HCT116 (cell line): ENCODE results near the gene ERFE. TPM values are rescaled to one million over a fixed set of nuclear protein-coding genes. Genes with fewer than 3 reads are reported as not detected.

Source experiments
- ATAC-seq: fragments of 200-7000 bp; cut with Tn5 transposase; 2 replicates; pipeline ENCODE4 v1.9.1; 2020; ENCODE audit warnings: mild to moderate bottlenecking, moderate library complexity
- BruUV-seq: library from RNA; stranded (reverse); fragments of 400-500 nt; replicated peaks from 2 replicates; lab custom pipeline; 2021; lab: Mats Ljungman, UMichigan
- CTCF ChIA-PET: fragments of 300-600 bp; sonication (Branson Sonifier 250); formaldehyde crosslinking; loops from one replicate; lab custom pipeline; 2021; ENCODE audit warnings: antibody characterized with exemption; lab: Charles Lee
- POLR2A ChIA-PET: fragments of 300-600, 350-600 bp; sonication (Branson Sonifier 250); formaldehyde crosslinking; loops from one replicate; lab custom pipeline; 2021; ENCODE audit warnings: antibody characterized with exemption; lab: Charles Lee
- RAD21 ChIA-PET, 2 experiments: fragments of 300-600 bp; sonication (Branson Sonifier 250); formaldehyde crosslinking; loops; one replicate each; lab custom pipeline; 2023; ENCODE audit warnings: low total read pairs in 2 of 2; ENCODE audit not compliant: uncharacterized antibody in 2 of 2, unreplicated experiment in 2 of 2, low non-redundant PET in 1 of 2; lab: Charles Lee
- DNase-seq: peaks from one replicate; pipeline ENCODE4 v3.0.0-alpha.2; 2010; ENCODE audit warnings: low read depth, low spot score
- H2AFZ ChIP-seq: fragments of 200-600 bp; shearing (Covaris generic), sonication (generic); 2 replicates; pipeline ENCODE4 v1.6.1; 2017; ENCODE audit warnings: low read depth, mixed run types, mixed read lengths, antibody characterized with exemption, low read length; ENCODE audit not compliant: poor library complexity, severe bottlenecking
- H3K27ac ChIP-seq: 2 replicates; pipeline ENCODE4 v1.5.1; 2012; ENCODE audit warnings: low read depth, low read length
- H3K27me3 ChIP-seq: fragments of 200-600 bp; sonication (generic); 2 replicates; pipeline ENCODE4 v1.6.1; 2016; ENCODE audit warnings: mixed run types, low read length, mixed read lengths; ENCODE audit not compliant: insufficient read depth
- H3K36me3 ChIP-seq, 2 experiments: fragments of 200-500 bp in 1 of 2; fragments of 200-600 bp in 1 of 2; sonication (Bioruptor generic) in 1 of 2; sonication (generic) in 1 of 2; 2 replicates each; pipeline versions ENCODE4 v1.5.1 to v1.6.1; 2014 to 2016; ENCODE audit warnings: low read length in 2 of 2, inconsistent platforms in 1 of 2, mixed read lengths in 1 of 2, mixed run types in 1 of 2; ENCODE audit not compliant: insufficient read depth in 2 of 2, control insufficient read depth in 1 of 2
- H3K4me1 ChIP-seq, 2 experiments: fragments of 200-600 bp in 1 of 2; sonication (generic) in 1 of 2; 2 replicates each; pipeline versions ENCODE4 v1.5.1 to v1.6.1; 2012 to 2017; ENCODE audit warnings: low read length in 2 of 2, inconsistent platforms in 1 of 2, mild to moderate bottlenecking in 1 of 2, mixed read lengths in 1 of 2, mixed run types in 1 of 2, moderate library complexity in 1 of 2; ENCODE audit not compliant: insufficient read depth in 2 of 2, control insufficient read depth in 1 of 2
- H3K4me2 ChIP-seq: fragments of 200-600 bp; sonication (generic); 2 replicates; pipeline ENCODE4 v1.6.1; 2017; ENCODE audit warnings: mixed run types, low read length, mixed read lengths
- H3K4me3 ChIP-seq, 2 experiments: fragments of 200-600 bp in 1 of 2; sonication (generic) in 1 of 2; replicated peaks in 1 of 2; 2 replicates each; pipeline ENCODE4 v1.5.1; 2011 to 2016; ENCODE audit warnings: low read length in 2 of 2, control low read depth in 1 of 2, low read depth in 1 of 2, mild to moderate bottlenecking in 1 of 2, mixed read lengths in 1 of 2, mixed run types in 1 of 2
- H3K79me2 ChIP-seq: fragments of 200-600 bp; sonication (generic); 2 replicates; pipeline ENCODE4 v1.6.1; 2017; ENCODE audit warnings: mild to moderate bottlenecking, mixed run types, low read length, moderate library complexity, mixed read lengths; ENCODE audit not compliant: insufficient read depth
- H3K9ac ChIP-seq: fragments of 200-600 bp; sonication (generic); 2 replicates; pipeline ENCODE4 v1.6.1; 2016; ENCODE audit warnings: low read length, mixed read lengths
- H3K9me2 ChIP-seq: fragments of 200-600 bp; sonication (generic), shearing (Covaris generic); 2 replicates; pipeline ENCODE4 v1.6.1; 2017; ENCODE audit warnings: mixed run types, mild to moderate bottlenecking, moderate library complexity; ENCODE audit not compliant: insufficient read depth
- H3K9me3 ChIP-seq, 2 experiments: fragments of 200-500 bp in 1 of 2; fragments of 200-600 bp in 1 of 2; sonication (Bioruptor generic) in 1 of 2; sonication (generic) in 1 of 2; 2 replicates each; pipeline ENCODE4 v1.6.1; 2014 to 2017; ENCODE audit warnings: low read length in 2 of 2, mixed read lengths in 2 of 2, inconsistent platforms in 1 of 2, low read depth in 1 of 2, mild to moderate bottlenecking in 1 of 2, mixed run types in 1 of 2, moderate library complexity in 1 of 2; ENCODE audit not compliant: control insufficient read depth in 1 of 2, insufficient read depth in 1 of 2
- H4K20me1 ChIP-seq: fragments of 200-600 bp; sonication (generic), shearing (Covaris generic); 2 replicates; pipeline ENCODE4 v1.6.1; 2017; ENCODE audit warnings: mixed run types, mild to moderate bottlenecking, moderate library complexity; ENCODE audit not compliant: insufficient read depth
- ATF3 ChIP-seq: IDR thresholded peaks from 2 replicates; pipeline ENCODE4 v1.6.1; 2012
- CBX3 ChIP-seq: IDR thresholded peaks from 2 replicates; pipeline ENCODE4 v1.6.1; 2012; ENCODE audit warnings: low read depth
- CTCF ChIP-seq, 3 experiments: fragments of 200-600 bp in 1 of 3; sonication (generic) in 1 of 3; IDR thresholded peaks in 2 of 3; conservative IDR thresholded peaks in 1 of 3; 2 replicates each; pipeline ENCODE4 v1.5.1; 2012 to 2017; ENCODE audit warnings: low read depth in 2 of 3, low read length in 2 of 3, antibody characterized with exemption in 1 of 3, borderline replicate concordance in 1 of 3, control low read depth in 1 of 3, mild to moderate bottlenecking in 1 of 3, mixed read lengths in 1 of 3, mixed run types in 1 of 3, moderate library complexity in 1 of 3; ENCODE audit not compliant: insufficient read depth in 1 of 3
- EGR1 ChIP-seq: IDR thresholded peaks from 2 replicates; pipeline ENCODE4 v1.6.1; 2012; ENCODE audit warnings: low read depth
- ELF1 ChIP-seq: IDR thresholded peaks from 2 replicates; pipeline ENCODE4 v1.6.1; 2012; ENCODE audit warnings: low read depth, borderline replicate concordance
- EZH2 ChIP-seq: fragments of 200-600 bp; sonication (generic); IDR thresholded peaks from 2 replicates; pipeline ENCODE4 v1.6.1; 2017; ENCODE audit warnings: antibody characterized with exemption, mixed run types
- EZH2phosphoT487 ChIP-seq: fragments of 200-600 bp; IDR thresholded peaks from 2 replicates; pipeline ENCODE4 v1.6.1; 2018; ENCODE audit warnings: antibody characterized with exemption, borderline replicate concordance
- FOSL1 ChIP-seq: IDR thresholded peaks from 2 replicates; pipeline ENCODE4 v1.6.1; 2012; ENCODE audit warnings: low read depth
- RAD21 ChIP-seq: IDR thresholded peaks from 2 replicates; pipeline ENCODE4 v1.6.1; 2012; ENCODE audit warnings: low read depth, mild to moderate bottlenecking
- SIN3A ChIP-seq: IDR thresholded peaks from 2 replicates; pipeline ENCODE4 v1.6.1; 2012; ENCODE audit warnings: low read depth
- SP1 ChIP-seq: IDR thresholded peaks from 2 replicates; pipeline ENCODE4 v1.6.1; 2012; ENCODE audit warnings: low read depth
- ZFX ChIP-seq: fragments of 450-650 bp; IDR thresholded peaks from 2 replicates; pipeline ENCODE4 v1.6.1; 2017
- ZNF274 ChIP-seq: fragments of 200-500 bp; sonication (Bioruptor generic); IDR thresholded peaks from 2 replicates; pipeline ENCODE4 v1.6.1; 2014; ENCODE audit warnings: mild to moderate bottlenecking, low read depth, low read length, inconsistent platforms
- intact Hi-C: fragments of 100-400 bp; cut with micrococcal nuclease; formaldehyde crosslinking; loops from 2 replicates; pipeline ENCODE4 v1.10.0; 2022
- total RNA-seq: library from RNA; stranded (reverse); gene quantifications from one replicate; pipeline ENCODE4 v1.2.1, GENCODE V29; 2021; ENCODE audit not compliant: unreplicated experiment
- TF ChIP-seq, protein P1 (sequence below): IDR thresholded peaks from 2 replicates; pipeline ENCODE4 v1.6.1; 2011; ENCODE audit warnings: mild to moderate bottlenecking, low read length, moderate library complexity; ENCODE audit not compliant: insufficient replicate concordance; ENCODE audit errors: extremely low read depth

ERFE gene
- total RNA-seq, 1 experiment from 2014 or later = 17.3 TPM

DNA sequence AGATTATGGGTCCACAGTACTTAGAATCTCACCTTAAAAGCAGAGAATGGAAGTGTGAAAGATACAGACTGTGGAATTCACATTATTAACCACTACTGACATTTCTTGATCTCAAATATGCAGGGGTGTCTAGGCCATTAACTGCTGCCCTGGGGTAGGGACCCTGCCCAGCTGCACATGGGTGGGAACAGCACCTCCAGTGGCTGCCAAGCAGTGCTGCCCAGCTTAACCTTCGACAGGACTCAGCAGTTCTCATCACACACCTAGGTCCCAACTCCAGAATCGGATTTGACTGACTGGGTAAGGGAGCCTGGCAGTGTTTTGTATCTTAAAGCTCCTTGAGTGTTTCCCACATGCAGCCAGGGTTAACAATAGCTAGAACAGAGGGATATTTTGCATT lies 14.9 kb downstream of the ERFE start:
- no peaks in the 10 kb centered on the region for H3K27me3 ChIP-seq
- no peak for TF ChIP-seq ATF3
- no peak for TF ChIP-seq ZNF274
- TF ChIP-seq FOSL1 = no peak
- TF ChIP-seq CTCF (IDR thresholded peaks at IDR 0.05 in 2 of 3, conservative IDR thresholded peaks at IDR 0.05 in 1 of 3; ENCODE audit: borderline replicate concordance in 1 of 3, insufficient read depth in 1 of 3, low read depth in 2 of 3, low read length in 2 of 3) = peak in 2 of 3 experiments; percentile 48 to 58; a peak in 4 of 6 replicates
- H3K4me1 ChIP-seq = 0 out of 4 replicates have a peak, but pooled peaks cover 0 to 2% of the 10 kb centered on the region in 2 experiments
- no peak overlapping the region for H3K9ac ChIP-seq
- H3K9me3 ChIP-seq = no peaks in the 10 kb centered on the region
- no peak overlapping the region for H2AFZ ChIP-seq
- DNase-seq = no peak
- ATAC-seq = peak; percentile 72
- no TSS peak for BruUV-seq
- H3K9me2 ChIP-seq = no peaks in the 10 kb centered on the region
- 0 out of 2 replicates have a peak, but pooled peaks cover 9% of the 10 kb centered on the region for H4K20me1 ChIP-seq
- H3K4me3 ChIP-seq = no peak overlapping the region
- H3K27ac ChIP-seq = no peak overlapping the region
- H3K36me3 ChIP-seq = peaks cover 16 to 50% of the 10 kb centered on the region in 2 experiments
- H3K4me2 ChIP-seq = no peak overlapping the region
- ChIA-PET CTCF (no interaction called here), RAD21 (no interaction called here), POLR2A (no interaction called here)
- intact Hi-C loops = no loop called here
- no peaks in the 10 kb centered on the region for H3K79me2 ChIP-seq

DNA sequence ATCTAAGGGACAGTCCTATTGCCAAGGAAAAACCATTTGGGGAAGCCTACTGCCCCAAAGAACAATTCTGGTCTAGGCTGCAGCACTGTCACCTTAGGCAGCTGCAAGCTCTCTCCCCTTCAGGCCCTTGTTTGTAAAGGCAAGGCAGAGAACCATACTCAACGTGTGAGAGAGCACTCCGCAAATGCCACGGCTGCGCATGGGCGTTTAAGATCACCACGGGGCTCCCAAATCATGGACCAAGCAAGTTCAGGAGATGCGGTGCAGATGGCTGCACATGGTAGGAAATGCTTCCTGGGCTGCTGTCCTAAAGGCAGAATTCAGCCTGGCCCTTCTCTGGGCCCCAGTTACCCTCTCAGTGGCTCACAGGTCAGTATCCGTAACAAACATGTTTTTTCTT lies 15.5 kb downstream of the ERFE start:
- CTCF ChIA-PET = no interaction called here
- no peak overlapping the region for H3K4me2 ChIP-seq
- 0 out of 4 replicates have a peak, but pooled peaks cover 0 to 2% of the 10 kb centered on the region in 2 experiments for H3K4me1 ChIP-seq
- RAD21 ChIA-PET = no interaction called here
- BruUV-seq = no TSS peak
- no peak overlapping the region for H3K9ac ChIP-seq
- no peak overlapping the region for H3K4me3 ChIP-seq
- no peaks in the 10 kb centered on the region for H3K27me3 ChIP-seq
- intact Hi-C loops = no loop called here
- 0 out of 2 replicates have a peak, but pooled peaks cover 9% of the 10 kb centered on the region for H4K20me1 ChIP-seq
- POLR2A ChIA-PET = no interaction called here
- no peak overlapping the region for H2AFZ ChIP-seq
- no peak overlapping the region for H3K27ac ChIP-seq
- no peaks in the 10 kb centered on the region for H3K79me2 ChIP-seq
- H3K9me3 ChIP-seq = no peaks in the 10 kb centered on the region
- peaks cover 21 to 55% of the 10 kb centered on the region in 2 experiments for H3K36me3 ChIP-seq
- no peak for ATAC-seq
- DNase-seq = no peak
- H3K9me2 ChIP-seq = no peaks in the 10 kb centered on the region
- TF ChIP-seq EZH2 (no peak), CBX3 (no peak), ELF1 (no peak), ZFX (no peak), SP1 (no peak), SIN3A (no peak), ZNF274 (no peak), EZH2phosphoT487 (no peak), EGR1 (no peak), RAD21 (no peak), CTCF (IDR thresholded peaks at IDR 0.05 in 2 of 3, conservative IDR thresholded peaks at IDR 0.05 in 1 of 3; ENCODE audit: borderline replicate concordance in 1 of 3, insufficient read depth in 1 of 3, low read depth in 2 of 3, low read length in 2 of 3) (no peak)
- TF ChIP-seq, protein P1, sequence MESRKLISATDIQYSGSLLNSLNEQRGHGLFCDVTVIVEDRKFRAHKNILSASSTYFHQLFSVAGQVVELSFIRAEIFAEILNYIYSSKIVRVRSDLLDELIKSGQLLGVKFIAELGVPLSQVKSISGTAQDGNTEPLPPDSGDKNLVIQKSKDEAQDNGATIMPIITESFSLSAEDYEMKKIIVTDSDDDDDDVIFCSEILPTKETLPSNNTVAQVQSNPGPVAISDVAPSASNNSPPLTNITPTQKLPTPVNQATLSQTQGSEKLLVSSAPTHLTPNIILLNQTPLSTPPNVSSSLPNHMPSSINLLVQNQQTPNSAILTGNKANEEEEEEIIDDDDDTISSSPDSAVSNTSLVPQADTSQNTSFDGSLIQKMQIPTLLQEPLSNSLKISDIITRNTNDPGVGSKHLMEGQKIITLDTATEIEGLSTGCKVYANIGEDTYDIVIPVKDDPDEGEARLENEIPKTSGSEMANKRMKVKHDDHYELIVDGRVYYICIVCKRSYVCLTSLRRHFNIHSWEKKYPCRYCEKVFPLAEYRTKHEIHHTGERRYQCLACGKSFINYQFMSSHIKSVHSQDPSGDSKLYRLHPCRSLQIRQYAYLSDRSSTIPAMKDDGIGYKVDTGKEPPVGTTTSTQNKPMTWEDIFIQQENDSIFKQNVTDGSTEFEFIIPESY = no peak
